SK-N-SH treated with all-trans-retinoic acid at 6 μM for 48 hours (cell line): ENCODE measurements around the gene ZMYM5.

ENCODE experiments used
- BACH2 ChIP-seq: fragments of 250-450 bp; sonication (Bioruptor Pico); IDR thresholded peaks from 2 replicates; pipeline ENCODE4 v1.9.0; 2021; ENCODE audit warnings: mild to moderate bottlenecking, borderline replicate concordance
- ZC3H10 ChIP-seq: fragments of 250-450 bp; sonication (Bioruptor Pico); IDR thresholded peaks from 2 replicates; pipeline ENCODE4 v1.5.1; 2021; ENCODE audit warnings: mild to moderate bottlenecking, moderate library complexity
- ZFP3 ChIP-seq: fragments of 250-450 bp; sonication (Bioruptor Pico); IDR thresholded peaks from 2 replicates; pipeline ENCODE4 v1.5.0; 2020; ENCODE audit warnings: mild to moderate bottlenecking, moderate library complexity

DNA sequence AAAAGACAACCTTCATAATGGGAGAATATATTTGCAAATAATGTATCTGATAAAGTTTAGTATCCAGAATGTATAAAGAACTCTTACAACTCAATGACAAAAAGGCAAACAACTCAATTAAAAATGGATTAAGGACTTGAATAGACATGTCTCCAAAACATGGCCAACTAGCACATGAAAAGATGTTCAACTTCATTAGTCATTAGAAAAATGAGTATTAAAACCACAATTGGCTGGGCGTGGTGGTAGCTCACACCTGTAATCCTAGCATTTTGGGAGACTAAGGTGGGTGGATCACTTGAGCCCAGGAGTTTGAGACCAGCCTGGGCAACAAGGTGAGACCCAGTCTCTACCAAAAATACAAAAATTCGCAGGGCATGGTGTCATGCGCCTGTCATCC lies 18.8 kb upstream of the ZMYM5 start:
- TF ChIP-seq ZFP3 (no peak), BACH2 (CRISPR knock-in tag) (no peak), ZC3H10 (no peak)
